Measurements from ENCODE around the gene KIF1A.
"Not testable (repeated sequence)": the region's sequence is repeated elsewhere in the genome, so short reads cannot be mapped to it uniquely, and the experiment has no call there.

KIF1A gene

GRCh38 chr2:240683329-240683979, 136.6 kb downstream of the KIF1A start:
- DNase-seq, result not testable (repeated sequence)

GRCh38 chr2:240682431-240683224, 137.4 kb downstream of the KIF1A start, which contains the start of gene AQP12B:
AQP12B (minus strand) TSS chr2:240682885; CDS start chr2:240682837, 48 bp downstream.
- DNase-seq, result not testable (repeated sequence)

- DNase-seq, result not testable (repeated sequence)
Measured at GRCh38 chr2:240680185-240680584, 139.8 kb downstream of the KIF1A start.

- DNase-seq, result not testable (repeated sequence)
Measured at GRCh38 chr2:240678909-240679308, 141.1 kb downstream of the KIF1A start.

GRCh38 chr2:240678043-240678442, 142.0 kb downstream of the KIF1A start:
- not testable (repeated sequence) for DNase-seq

- DNase-seq, result not testable (repeated sequence)
Measured at GRCh38 chr2:240675345-240675744, 144.7 kb downstream of the KIF1A start.

GRCh38 chr2:240674461-240675184, 145.4 kb downstream of the KIF1A start:
- not testable (repeated sequence) for DNase-seq

GRCh38 chr2:240672701-240673190, 147.3 kb downstream of the KIF1A start:
- no peak for DNase-seq

- DNase-seq, result no peak
Measured at GRCh38 chr2:240672076-240672700, 147.8 kb downstream of the KIF1A start.

- DNase-seq, result no peak
Measured at GRCh38 chr2:240670950-240671349, 149.1 kb downstream of the KIF1A start.

- no peak for DNase-seq
Measured at GRCh38 chr2:240670402-240670801, 149.6 kb downstream of the KIF1A start.

- no peak for DNase-seq
Measured at GRCh38 chr2:240664622-240665021, 155.4 kb downstream of the KIF1A start.
